SK-N-SH (cell line): ENCODE measurements around the gene CAPG. TPM values are rescaled to one million over a fixed set of nuclear protein-coding genes. Genes with fewer than 3 reads are reported as not detected.

Source experiments
- CTCF ChIA-PET: fragments of 300-600, 350-600 bp; formaldehyde crosslinking; extraction: SDS; loops from one replicate; lab custom pipeline; 2021; lab: Yijun Ruan, JAX
- POLR2A ChIA-PET: fragments of 350-600 bp; sonication (Branson Sonifier 250); formaldehyde crosslinking; extraction: SDS; loops from one replicate; lab custom pipeline; 2020; ENCODE audit warnings: antibody characterized with exemption, inconsistent platforms; lab: Yijun Ruan, JAX
- DNase-seq: peaks from one replicate; pipeline ENCODE4 v3.0.0; 2012
- H2AFZ ChIP-seq: fragments of 200-600 bp; sonication (generic); 2 replicates; pipeline ENCODE4 v1.8.1; 2016; ENCODE audit warnings: antibody characterized with exemption, mild to moderate bottlenecking, low read depth
- H3F3A ChIP-seq: fragments of 200-600 bp; sonication (generic); replicated peaks from 2 replicates; pipeline ENCODE3; 2016; ENCODE audit warnings: antibody characterized with exemption, mild to moderate bottlenecking; ENCODE audit not compliant: insufficient read depth
- H3K27ac ChIP-seq, 2 experiments: fragments of 200-500 bp in 1 of 2; fragments of 200-600 bp in 1 of 2; sonication (Bioruptor generic) in 1 of 2; sonication (generic), shearing (Covaris generic) in 1 of 2; 2 replicates each; pipeline versions ENCODE4 v1.5.1 to v1.6.1; 2014 to 2016; ENCODE audit warnings: low read depth in 2 of 2, inconsistent platforms in 1 of 2, low read length in 1 of 2, mild to moderate bottlenecking in 1 of 2, mixed read lengths in 1 of 2
- H3K27me3 ChIP-seq: fragments of 200-600 bp; sonication (generic), shearing (Covaris generic); 2 replicates; pipeline ENCODE4 v1.6.1; 2016; ENCODE audit warnings: mixed run types; ENCODE audit not compliant: insufficient read depth
- H3K36me3 ChIP-seq, 2 experiments: fragments of 200-500 bp in 1 of 2; fragments of 200-600 bp in 1 of 2; sonication (Bioruptor generic) in 1 of 2; sonication (generic) in 1 of 2; replicated peaks in 1 of 2; 2 replicates each; pipeline versions ENCODE3 to v1.5.1; 2014 to 2016; ENCODE audit warnings: low read length in 1 of 2, mild to moderate bottlenecking in 1 of 2; ENCODE audit not compliant: insufficient read depth in 2 of 2, control insufficient read depth in 1 of 2
- H3K4me1 ChIP-seq, 2 experiments: fragments of 200-500 bp in 1 of 2; fragments of 200-600 bp in 1 of 2; sonication (Bioruptor generic) in 1 of 2; sonication (generic), shearing (Covaris generic) in 1 of 2; 2 replicates each; pipeline versions ENCODE4 v1.5.1 to v1.6.1; 2014 to 2016; ENCODE audit warnings: low read depth in 1 of 2, low read length in 1 of 2, mixed run types in 1 of 2; ENCODE audit not compliant: insufficient read depth in 2 of 2, control insufficient read depth in 1 of 2
- H3K4me2 ChIP-seq: fragments of 200-600 bp; sonication (generic), shearing (Covaris generic); 2 replicates; pipeline ENCODE4 v1.6.1; 2017; ENCODE audit warnings: mixed run types
- H3K4me3 ChIP-seq, 2 experiments: fragments of 200-500 bp in 1 of 2; fragments of 200-600 bp in 1 of 2; sonication (Bioruptor generic) in 1 of 2; sonication (generic), shearing (Covaris generic) in 1 of 2; 2 replicates each; pipeline versions ENCODE4 v1.5.1 to v1.8.1; 2014 to 2016; ENCODE audit warnings: low read depth in 2 of 2, inconsistent platforms in 1 of 2, low read length in 1 of 2, mild to moderate bottlenecking in 1 of 2, mixed read lengths in 1 of 2, moderate library complexity in 1 of 2
- H3K79me2 ChIP-seq: fragments of 200-600 bp; sonication (generic); 2 replicates; pipeline ENCODE4 v1.8.1; 2017; ENCODE audit warnings: mild to moderate bottlenecking; ENCODE audit not compliant: insufficient read depth
- H3K9ac ChIP-seq: fragments of 200-600 bp; sonication (generic); 2 replicates; pipeline ENCODE4 v1.6.1; 2017; ENCODE audit warnings: mixed run types
- H3K9me2 ChIP-seq: fragments of 200-600 bp; sonication (generic); 2 replicates; pipeline ENCODE4 v1.6.1; 2017; ENCODE audit warnings: mixed run types
- H3K9me3 ChIP-seq: fragments of 200-600 bp; sonication (generic); 2 replicates; pipeline ENCODE4 v1.6.1; 2017; ENCODE audit warnings: mixed run types, mild to moderate bottlenecking, moderate library complexity
- H4K20me1 ChIP-seq: fragments of 200-600 bp; sonication (generic); 2 replicates; pipeline ENCODE4 v1.6.1; 2017; ENCODE audit warnings: mild to moderate bottlenecking, mixed run types; ENCODE audit not compliant: insufficient read depth
- CHD2 ChIP-seq: fragments of 150-350 bp; IDR thresholded peaks from 2 replicates; pipeline ENCODE4 v1.6.1; 2018; ENCODE audit warnings: low read length; ENCODE audit not compliant: partially characterized antibody
- CTCF ChIP-seq: fragments of 200-600 bp; sonication (generic); IDR thresholded peaks from 2 replicates; pipeline ENCODE4 v1.6.1; 2017; ENCODE audit warnings: antibody characterized with exemption, mild to moderate bottlenecking, moderate library complexity
- ELF1 ChIP-seq: IDR thresholded peaks from 2 replicates; pipeline ENCODE4 v1.4.0; 2012
- EP300 ChIP-seq, 2 experiments: IDR thresholded peaks; 2 replicates each; pipeline versions ENCODE4 v1.4.0 to v1.6.1; 2012; ENCODE audit warnings: borderline replicate concordance in 1 of 2, low read depth in 1 of 2, low read length in 1 of 2
- EZH2phosphoT487 ChIP-seq: fragments of 200-600 bp; sonication (generic); IDR thresholded peaks from 2 replicates; pipeline ENCODE4 v1.6.1; 2017; ENCODE audit warnings: low read depth, mixed run types, mild to moderate bottlenecking, antibody characterized with exemption, moderate library complexity, borderline replicate concordance
- FOXJ3 ChIP-seq: sonication (generic); formaldehyde crosslinking; IDR thresholded peaks from 2 replicates; pipeline ENCODE4 v1.5.1; 2020; ENCODE audit warnings: mild to moderate bottlenecking, missing genetic modification reagents
- FOXM1 ChIP-seq: IDR thresholded peaks from 2 replicates; pipeline ENCODE4 v1.4.0; 2012; ENCODE audit warnings: low read depth, mild to moderate bottlenecking
- GABPA ChIP-seq: IDR thresholded peaks from 2 replicates; pipeline ENCODE4 v1.4.0; 2012; ENCODE audit warnings: low read depth, mild to moderate bottlenecking
- GATA2 ChIP-seq: sonication (generic); formaldehyde crosslinking; IDR thresholded peaks from 2 replicates; pipeline ENCODE4 v1.5.0; 2020; ENCODE audit warnings: mild to moderate bottlenecking, missing genetic modification reagents
- IRF3 ChIP-seq: fragments of 150-350 bp; IDR thresholded peaks from 2 replicates; pipeline ENCODE4 v1.6.1; 2016; ENCODE audit warnings: mild to moderate bottlenecking, low read depth, low read length
- MAX ChIP-seq: IDR thresholded peaks from 2 replicates; pipeline ENCODE4 v1.4.0; 2012; ENCODE audit warnings: low read depth
- NFIC ChIP-seq: IDR thresholded peaks from 2 replicates; pipeline ENCODE4 v1.4.0; 2012; ENCODE audit warnings: borderline replicate concordance
- NRF1 ChIP-seq: IDR thresholded peaks from 2 replicates; pipeline ENCODE4 v1.6.1; 2012; ENCODE audit warnings: low read depth, mild to moderate bottlenecking, low read length
- RXRA ChIP-seq: IDR thresholded peaks from 2 replicates; pipeline ENCODE4 v1.4.0; 2012; ENCODE audit warnings: low read depth, mild to moderate bottlenecking, borderline replicate concordance
- SIN3A ChIP-seq: IDR thresholded peaks from 2 replicates; pipeline ENCODE4 v1.6.1; 2012; ENCODE audit warnings: low read depth, mild to moderate bottlenecking, low read length, moderate library complexity, borderline replicate concordance
- SMC3 ChIP-seq: IDR thresholded peaks from 2 replicates; pipeline ENCODE4 v1.6.1; 2012; ENCODE audit warnings: low read depth, low read length, improper control_type of control experiment
- TAF1 ChIP-seq: IDR thresholded peaks from 2 replicates; pipeline ENCODE4 v1.6.1; 2012; ENCODE audit warnings: low read depth, mild to moderate bottlenecking, low read length, moderate library complexity, borderline replicate concordance
- TCF12 ChIP-seq: IDR thresholded peaks from 2 replicates; pipeline ENCODE4 v1.4.0; 2012
- USF1 ChIP-seq: IDR thresholded peaks from 2 replicates; pipeline ENCODE4 v1.4.0; 2012; ENCODE audit warnings: low read depth, borderline replicate concordance
- USF2 ChIP-seq: fragments of 150-350 bp; IDR thresholded peaks from 2 replicates; pipeline ENCODE4 v1.6.1; 2017; ENCODE audit warnings: antibody characterized with exemption, low read length, low read depth, borderline replicate concordance
- ZBTB33 ChIP-seq: IDR thresholded peaks from 2 replicates; pipeline ENCODE4 v1.4.0; 2012; ENCODE audit warnings: low read depth, borderline replicate concordance
- WGBS: methylation state at CpG from one replicate; pipeline ENCODE4 v1.1.6; 2017; ENCODE audit warnings: low lambda C conversion rate; 5-methylcytosine and 5-hydroxymethylcytosine counted together
- polyA plus RNA-seq, 3 experiments: library from polyadenylated mRNA; depleted of rRNA; stranded (reverse); fragments of >200 nt; gene quantifications; 2 replicates each; pipeline ENCODE4 v1.2.3, GENCODE V29; 2012

The CAPG gene
- polyA plus RNA-seq, 1 of the 3 experiments (the other 2 are of a cell fraction), result 1.2 TPM

GRCh38 chr2:85377083-85377482 lies 33.1 kb downstream of the CAPG start:
- Histone ChIP-seq H3K79me2 (no peaks in the 10 kb centered on the region), H3F3A (no peaks in the 10 kb centered on the region), H3K27me3 (no peaks in the 10 kb centered on the region), H2AFZ (no peak overlapping the region), H4K20me1 (no peaks in the 10 kb centered on the region), H3K9me3 (no peaks in the 10 kb centered on the region), H3K4me1 (no peaks in the 10 kb centered on the region), H3K27ac (no peak overlapping the region), H3K9me2 (no peaks in the 10 kb centered on the region), H3K36me3 (peaks cover 16 to 58% of the 10 kb centered on the region in 2 experiments), H3K4me2 (no peak overlapping the region), H3K4me3 (no peak overlapping the region), H3K9ac (no peak overlapping the region)
- no peak for TF ChIP-seq GABPA
- no peak for TF ChIP-seq FOXJ3 (CRISPR knock-in tag)
- TF ChIP-seq RXRA, result no peak
- TF ChIP-seq NFIC, result no peak
- TF ChIP-seq MAX, result no peak
- TF ChIP-seq CTCF, result no peak
- TF ChIP-seq ELF1, result no peak
- no peak for TF ChIP-seq EP300 (IDR thresholded peaks at IDR 0.05; ENCODE audit: borderline replicate concordance in 1 of 2, low read depth in 1 of 2, low read length in 1 of 2)
- no peak for TF ChIP-seq FOXM1
- TF ChIP-seq TAF1, result no peak
- no peak for TF ChIP-seq USF1
- TF ChIP-seq SIN3A, result no peak
- no peak for TF ChIP-seq GATA2 (CRISPR knock-in tag)
- ChIA-PET POLR2A (no interaction called here), CTCF (no interaction called here)
- whole genome bisulfite sequencing, result 90% methylated on average over 10 of the region's 11 CpGs
- DNase-seq, result no peak

GRCh38 chr2:85376291-85377065 lies 33.7 kb downstream of the CAPG start:
- no peaks in the 10 kb centered on the region for H3K9me3 ChIP-seq
- H3K9ac ChIP-seq, result no peak overlapping the region
- WGBS, result 96% methylated on average over 5 of the region's 5 CpGs
- H3K36me3 ChIP-seq, result peaks cover 16 to 62% of the 10 kb centered on the region in 2 experiments
- ChIA-PET CTCF (interaction anchor here (1.1 kb wide), 1 partner anchor 10 kb away, joined by 3 read pairs; no protein-coding TSS in a partner anchor), POLR2A (no interaction called here)
- H3K27ac ChIP-seq, result no peak overlapping the region
- no peaks in the 10 kb centered on the region for H4K20me1 ChIP-seq
- no peak for DNase-seq
- no peak overlapping the region for H3K4me3 ChIP-seq
- H3K27me3 ChIP-seq, result no peaks in the 10 kb centered on the region
- no peaks in the 10 kb centered on the region for H3K4me1 ChIP-seq
- no peaks in the 10 kb centered on the region for H3F3A ChIP-seq
- no peaks in the 10 kb centered on the region for H3K9me2 ChIP-seq
- H3K4me2 ChIP-seq, result no peak overlapping the region
- no peak overlapping the region for H2AFZ ChIP-seq
- H3K79me2 ChIP-seq, result no peaks in the 10 kb centered on the region
- TF ChIP-seq USF2 (no peak), EZH2phosphoT487 (no peak), GABPA (no peak), SMC3 (no peak), ZBTB33 (no peak), IRF3 (no peak), TCF12 (no peak), NRF1 (no peak), CHD2 (no peak)
